ENCODE measurements around the gene MME.
A peak's percentile ranks its signal among the peaks of the same experiment; 100 is the strongest.

The MME gene

DNA sequence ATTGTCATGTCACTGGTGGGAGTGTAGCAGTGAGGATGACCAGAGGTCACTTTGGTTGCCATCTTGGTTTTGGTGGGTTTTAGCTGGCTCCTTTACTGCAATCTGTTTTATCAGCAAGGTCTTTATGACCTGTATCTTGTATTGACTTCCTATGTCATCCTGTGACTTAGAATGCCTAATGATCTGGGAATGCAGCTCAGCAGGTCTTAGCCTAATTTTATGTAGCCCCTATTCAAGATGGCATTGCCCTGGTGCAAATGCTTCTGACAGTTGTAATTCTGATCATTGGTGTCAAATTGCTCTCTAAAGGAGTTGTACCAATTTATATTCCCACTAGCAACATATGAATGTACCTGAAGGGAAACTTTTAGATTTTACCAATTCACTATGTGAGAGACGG lies 139.0 kb downstream of the MME start:
- no peaks in the 10 kb centered on the region for H3K27me3 ChIP-seq
- H3K36me3 ChIP-seq, result no peaks in the 10 kb centered on the region
- H3K4me3 ChIP-seq, result no peak overlapping the region
- peaks cover 13% of the 10 kb centered on the region; the same call in 1 of the 2 replicates for H3K4me1 ChIP-seq
- H3K9me3 ChIP-seq, result peaks cover 55% of the 10 kb centered on the region
- no peak overlapping the region for H3K4me2 ChIP-seq
- no peak overlapping the region for H3K27ac ChIP-seq
- H4K20me1 ChIP-seq, result no peaks in the 10 kb centered on the region
- no peak for TF ChIP-seq Cebpa-rat (IDR thresholded peaks at IDR 0.05)
- H3K9ac ChIP-seq, result no peak overlapping the region

DNA sequence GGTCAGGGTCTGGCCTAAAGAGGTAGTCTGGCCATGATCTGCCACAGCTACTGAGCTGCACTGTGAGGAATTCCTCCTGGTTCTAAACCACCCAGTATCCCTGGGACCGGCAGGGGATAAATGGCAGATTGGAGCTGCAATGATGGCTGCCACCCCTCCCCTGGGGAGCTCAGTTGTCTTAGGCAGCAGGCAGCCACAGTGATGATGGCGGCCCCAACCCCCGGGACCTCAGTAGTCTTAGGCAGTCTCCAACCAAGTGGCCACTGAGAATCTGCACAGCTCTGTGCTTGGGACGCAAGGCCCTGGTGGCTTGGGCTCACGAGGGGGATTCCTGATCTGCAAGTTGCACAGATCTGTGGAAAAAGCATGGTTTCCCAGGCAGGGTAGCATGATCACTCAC lies 145.3 kb downstream of the MME start:
- Histone ChIP-seq H3K4me2 (no peak overlapping the region), H3K4me3 (no peak overlapping the region), H4K20me1 (no peaks in the 10 kb centered on the region), H3K27me3 (no peaks in the 10 kb centered on the region), H3K27ac (no peak overlapping the region), H3K9me3 (peaks cover 47% of the 10 kb centered on the region), H3K36me3 (0 out of 2 replicates have a peak, but pooled peaks cover 2% of the 10 kb centered on the region), H3K9ac (no peak overlapping the region), H3K4me1 (peaks cover 47% of the 10 kb centered on the region)
- no peak for TF ChIP-seq Cebpa-rat (IDR thresholded peaks at IDR 0.05)

DNA sequence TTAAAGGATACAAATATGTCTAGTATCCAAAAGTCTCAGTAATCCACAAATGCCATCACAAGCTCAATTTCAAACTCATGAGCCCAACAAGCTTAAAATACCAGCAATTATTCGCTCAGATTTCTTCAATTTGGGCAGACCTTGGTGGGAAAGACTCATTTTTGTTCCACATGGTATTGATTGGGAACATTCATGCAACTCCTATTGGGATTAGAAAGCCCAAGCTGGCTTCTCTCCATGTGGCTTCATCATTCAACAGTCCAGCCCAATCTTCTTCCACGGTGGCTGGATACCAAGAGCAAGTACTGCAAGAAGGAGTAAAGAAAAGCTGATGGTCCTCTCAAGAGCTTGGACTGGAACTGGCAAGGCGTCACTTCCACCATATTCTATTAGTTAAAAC lies 147.0 kb downstream of the MME start:
- 0 out of 2 replicates have a peak, but pooled peaks cover 2% of the 10 kb centered on the region for H3K36me3 ChIP-seq

DNA sequence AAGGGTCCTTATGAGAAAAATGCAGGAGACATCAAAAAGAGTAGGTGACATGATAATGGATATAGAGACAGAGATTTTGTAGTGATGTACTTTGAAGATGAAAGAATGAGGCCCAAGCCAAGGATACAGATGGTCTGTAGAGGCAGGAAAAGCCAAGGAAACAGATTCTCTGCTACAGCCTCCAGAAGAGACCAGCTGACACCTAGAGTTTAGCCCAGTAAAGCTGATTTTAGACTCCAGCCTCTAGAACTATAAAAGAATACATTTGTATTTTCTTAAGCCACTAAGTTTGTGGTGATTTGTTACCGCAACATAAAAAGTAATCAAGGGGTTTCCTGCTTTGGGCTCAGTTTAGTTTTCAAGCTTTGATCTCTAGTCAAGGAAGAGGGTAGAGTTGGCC lies 148.6 kb downstream of the MME start:
- H3K36me3 ChIP-seq, result 0 out of 2 replicates have a peak, but pooled peaks cover 2% of the 10 kb centered on the region
- H3K4me2 ChIP-seq, result peak overlapping the region; percentile 48
- H3K27ac ChIP-seq, result no peak overlapping the region
- H4K20me1 ChIP-seq, result no peaks in the 10 kb centered on the region
- H3K4me1 ChIP-seq, result peaks cover 71% of the 10 kb centered on the region
- peaks cover 22% of the 10 kb centered on the region for H3K9me3 ChIP-seq
- TF ChIP-seq Cebpa-rat (IDR thresholded peaks at IDR 0.05), result no peak
- H3K27me3 ChIP-seq, result no peaks in the 10 kb centered on the region
- H3K4me3 ChIP-seq, result no peak overlapping the region
- H3K9ac ChIP-seq, result no peak overlapping the region

More for the DNA sequence above, 147.0 kb downstream of the MME start:
- H3K4me3 ChIP-seq, result no peak overlapping the region
- no peak overlapping the region for H3K9ac ChIP-seq
- H4K20me1 ChIP-seq, result no peaks in the 10 kb centered on the region
- no peaks in the 10 kb centered on the region for H3K27me3 ChIP-seq
- no peak overlapping the region for H3K27ac ChIP-seq
- peaks cover 64% of the 10 kb centered on the region for H3K4me1 ChIP-seq
- TF ChIP-seq Cebpa-rat (IDR thresholded peaks at IDR 0.05), result no peak
- no peak overlapping the region for H3K4me2 ChIP-seq
- H3K9me3 ChIP-seq, result peaks cover 31% of the 10 kb centered on the region

DNA sequence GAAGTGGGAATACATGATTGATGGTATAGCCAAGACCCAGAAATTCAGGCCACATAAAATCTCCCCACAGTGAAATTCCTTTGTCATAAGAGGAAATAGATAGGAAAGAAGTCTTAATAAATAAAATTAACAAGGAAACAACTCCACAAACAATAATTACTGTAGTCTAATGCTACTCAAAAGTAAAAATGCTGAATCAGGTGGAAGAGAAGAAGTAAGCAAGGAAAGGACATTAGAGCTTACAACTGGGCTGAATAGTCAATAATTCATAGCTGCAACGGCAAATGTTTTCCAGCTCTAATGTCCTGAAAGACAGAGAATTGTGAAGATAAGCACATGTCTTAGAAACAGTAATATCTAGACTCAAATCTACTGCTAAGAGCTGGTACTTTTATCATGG lies 149.0 kb downstream of the MME start:
- Histone ChIP-seq H3K9ac (no peak overlapping the region), H3K4me2 (peak overlapping the region; percentile 48), H3K27ac (peak overlapping the region; percentile 33; the same call in 1 of the 2 replicates), H3K9me3 (peaks cover 20% of the 10 kb centered on the region), H4K20me1 (no peaks in the 10 kb centered on the region), H3K36me3 (0 out of 2 replicates have a peak, but pooled peaks cover 2% of the 10 kb centered on the region), H3K4me3 (no peak overlapping the region), H3K4me1 (peaks cover 76% of the 10 kb centered on the region), H3K27me3 (no peaks in the 10 kb centered on the region)
- TF ChIP-seq Cebpa-rat (IDR thresholded peaks at IDR 0.05), result no peak

DNA sequence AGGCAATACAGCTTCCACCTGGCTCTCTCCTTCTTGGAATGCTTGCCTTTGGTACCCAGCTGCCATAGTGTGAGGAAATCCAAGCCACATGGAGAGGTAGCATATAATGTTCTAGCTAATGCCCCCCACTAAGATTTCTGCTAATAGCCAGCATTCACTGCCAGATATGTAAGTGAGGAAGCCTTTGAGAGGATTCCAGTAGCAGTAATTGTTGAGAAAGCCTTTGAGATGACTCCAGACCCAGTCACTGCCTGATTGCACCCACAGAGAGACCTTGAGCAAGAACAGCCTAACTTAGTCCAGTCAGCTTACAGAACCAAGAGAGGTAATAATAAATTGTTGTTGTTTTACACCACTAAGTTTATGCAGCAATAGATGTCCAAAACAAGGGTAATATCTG lies 150.3 kb downstream of the MME start:
- Histone ChIP-seq H3K9me3 (peaks cover 18% of the 10 kb centered on the region), H3K27ac (peak overlapping the region; percentile 14; the same call in 1 of the 2 replicates), H3K9ac (no peak overlapping the region), H3K36me3 (no peaks in the 10 kb centered on the region), H3K27me3 (no peaks in the 10 kb centered on the region), H3K4me1 (peaks cover 72% of the 10 kb centered on the region), H4K20me1 (no peaks in the 10 kb centered on the region), H3K4me2 (peak overlapping the region; percentile 48), H3K4me3 (no peak overlapping the region)
- no peak for TF ChIP-seq Cebpa-rat (IDR thresholded peaks at IDR 0.05)

DNA sequence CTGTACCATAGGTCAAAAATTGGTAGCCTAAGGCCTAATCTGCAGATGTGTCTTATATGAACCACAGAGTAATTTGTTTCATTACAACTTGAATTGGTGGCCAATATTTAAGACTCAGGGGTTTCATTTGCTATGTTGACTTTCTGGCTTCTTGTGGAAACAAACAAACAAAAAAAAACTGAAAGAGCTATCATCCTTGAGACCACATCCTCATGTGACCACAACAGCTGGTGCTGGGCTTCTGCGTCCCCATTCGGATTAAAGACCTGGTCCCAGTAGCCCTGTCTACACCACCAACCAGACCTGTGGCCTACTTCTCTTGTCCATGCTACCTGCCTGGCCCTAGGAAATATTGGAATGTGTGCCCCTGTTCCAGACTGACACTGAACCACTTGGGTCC lies 151.7 kb downstream of the MME start:
- no peaks in the 10 kb centered on the region for H3K36me3 ChIP-seq
- no peaks in the 10 kb centered on the region for H4K20me1 ChIP-seq
- no peaks in the 10 kb centered on the region for H3K27me3 ChIP-seq
- peaks cover 71% of the 10 kb centered on the region for H3K4me1 ChIP-seq
- peaks cover 25% of the 10 kb centered on the region; the same call in 1 of the 2 replicates for H3K9me3 ChIP-seq
- H3K4me2 ChIP-seq, result peak overlapping the region; percentile 71
- H3K4me3 ChIP-seq, result no peak overlapping the region
- TF ChIP-seq Cebpa-rat (IDR thresholded peaks at IDR 0.05), result no peak
- H3K27ac ChIP-seq, result peak overlapping the region; percentile 77
- no peak overlapping the region; the same call in 1 of the 2 replicates for H3K9ac ChIP-seq

DNA sequence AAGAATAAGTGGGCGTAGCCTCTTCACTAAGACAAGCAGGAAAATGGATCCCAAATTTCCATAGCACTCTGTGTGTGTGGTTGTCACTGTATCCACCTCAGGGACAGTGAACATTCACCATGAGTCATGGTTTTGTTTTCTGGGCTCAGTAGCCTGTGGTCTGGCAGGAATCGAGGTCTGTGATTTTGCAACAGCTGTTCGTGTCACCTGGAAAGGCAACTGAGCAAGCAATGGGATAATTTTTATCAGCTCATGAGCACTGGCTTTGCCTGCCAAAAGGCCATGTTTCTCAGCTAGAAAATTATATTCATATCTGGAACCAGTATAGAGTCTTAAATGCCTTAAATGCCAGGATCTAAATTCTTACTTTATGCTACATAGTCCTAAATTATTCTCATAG lies 152.5 kb downstream of the MME start:
- TF ChIP-seq Cebpa-rat (IDR thresholded peaks at IDR 0.05), result 0 out of 2 replicates have a peak, but pooled peaks have one; percentile 18
- H3K36me3 ChIP-seq, result no peaks in the 10 kb centered on the region
- no peaks in the 10 kb centered on the region for H4K20me1 ChIP-seq
- H3K9ac ChIP-seq, result no peak overlapping the region; the same call in 1 of the 2 replicates
- H3K4me1 ChIP-seq, result peaks cover 66% of the 10 kb centered on the region
- H3K4me2 ChIP-seq, result peak overlapping the region; percentile 71
- no peaks in the 10 kb centered on the region for H3K27me3 ChIP-seq
- H3K9me3 ChIP-seq, result peaks cover 25% of the 10 kb centered on the region; the same call in 1 of the 2 replicates
- H3K4me3 ChIP-seq, result no peak overlapping the region
- peak overlapping the region; percentile 77 for H3K27ac ChIP-seq

DNA sequence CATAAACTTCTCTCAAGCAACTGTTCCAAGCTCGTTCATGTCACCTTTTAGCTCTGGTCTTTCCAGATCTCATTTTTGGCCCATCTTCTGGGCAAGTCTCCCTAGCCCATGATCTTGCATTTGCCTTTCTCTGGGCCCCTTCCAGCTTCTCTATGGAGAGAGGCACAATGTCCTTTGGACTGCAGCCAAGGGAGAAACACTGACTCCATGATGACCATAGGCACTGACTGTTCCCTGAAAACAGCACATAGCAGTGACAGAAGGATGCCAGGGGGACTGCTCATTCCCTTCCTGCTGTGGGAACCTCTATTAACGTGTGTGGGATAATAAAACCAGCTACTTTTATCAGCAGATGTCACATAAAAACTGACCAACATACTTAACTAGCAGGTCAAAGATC lies 153.1 kb downstream of the MME start:
- peaks cover 60% of the 10 kb centered on the region for H3K4me1 ChIP-seq
- H3K4me3 ChIP-seq, result no peak overlapping the region
- peak overlapping the region; percentile 71 for H3K4me2 ChIP-seq
- no peaks in the 10 kb centered on the region for H3K27me3 ChIP-seq
- TF ChIP-seq Cebpa-rat (IDR thresholded peaks at IDR 0.05), result no peak
- no peaks in the 10 kb centered on the region for H4K20me1 ChIP-seq
- H3K9ac ChIP-seq, result no peak overlapping the region
- H3K36me3 ChIP-seq, result 0 out of 2 replicates have a peak, but pooled peaks cover under 1% of the 10 kb centered on the region
- H3K9me3 ChIP-seq, result peaks cover 31% of the 10 kb centered on the region
- H3K27ac ChIP-seq, result peak overlapping the region; percentile 77

Data from BLaER1 (cell line).